ENCODE measurements around the gene MEOX1.

DNA sequence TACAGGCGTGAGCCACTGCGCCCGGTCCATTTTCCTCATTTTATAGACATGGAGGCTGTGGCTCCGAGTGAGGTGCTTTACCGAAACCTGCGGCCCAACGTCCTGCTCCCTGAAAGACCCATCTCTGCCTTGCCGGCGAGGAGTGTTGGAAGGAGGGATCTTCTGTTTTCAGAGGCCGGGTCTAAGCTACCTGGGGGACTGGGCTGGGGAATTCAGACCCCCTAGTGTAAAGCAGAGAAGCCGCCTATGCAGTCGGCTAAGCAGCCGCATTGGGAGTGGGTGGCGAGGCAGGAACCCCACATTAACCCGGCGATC is 16.3 kb downstream of the MEOX1 start:
- TF ChIP-seq, protein P1, sequence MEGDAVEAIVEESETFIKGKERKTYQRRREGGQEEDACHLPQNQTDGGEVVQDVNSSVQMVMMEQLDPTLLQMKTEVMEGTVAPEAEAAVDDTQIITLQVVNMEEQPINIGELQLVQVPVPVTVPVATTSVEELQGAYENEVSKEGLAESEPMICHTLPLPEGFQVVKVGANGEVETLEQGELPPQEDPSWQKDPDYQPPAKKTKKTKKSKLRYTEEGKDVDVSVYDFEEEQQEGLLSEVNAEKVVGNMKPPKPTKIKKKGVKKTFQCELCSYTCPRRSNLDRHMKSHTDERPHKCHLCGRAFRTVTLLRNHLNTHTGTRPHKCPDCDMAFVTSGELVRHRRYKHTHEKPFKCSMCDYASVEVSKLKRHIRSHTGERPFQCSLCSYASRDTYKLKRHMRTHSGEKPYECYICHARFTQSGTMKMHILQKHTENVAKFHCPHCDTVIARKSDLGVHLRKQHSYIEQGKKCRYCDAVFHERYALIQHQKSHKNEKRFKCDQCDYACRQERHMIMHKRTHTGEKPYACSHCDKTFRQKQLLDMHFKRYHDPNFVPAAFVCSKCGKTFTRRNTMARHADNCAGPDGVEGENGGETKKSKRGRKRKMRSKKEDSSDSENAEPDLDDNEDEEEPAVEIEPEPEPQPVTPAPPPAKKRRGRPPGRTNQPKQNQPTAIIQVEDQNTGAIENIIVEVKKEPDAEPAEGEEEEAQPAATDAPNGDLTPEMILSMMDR (IDR thresholded peaks at IDR 0.05; ENCODE audit: low read length) = no peak
- TF ChIP-seq EZH2 (optimal IDR thresholded peaks at IDR 0.05; ENCODE audit: low read depth, low read length) = no peak
- TF ChIP-seq EZH2phosphoT487 (IDR thresholded peaks at IDR 0.05; ENCODE audit: low read length) = no peak
